ENCODE measurements around the gene EID3. TPM values are rescaled to one million over a fixed set of nuclear protein-coding genes. Genes with fewer than 3 reads are reported as not detected.
"Not testable (repeated sequence)": the region's sequence is repeated elsewhere in the genome, so short reads cannot be mapped to it uniquely, and the experiment has no call there.

Gene EID3
- total and polyA plus RNA-seq, 2 experiments from 2014 or later, result 3.3 to 3.4 TPM

GRCh38 chr12:104263026-104263425 is 40.5 kb upstream of the EID3 start (continued):
- TF ChIP-seq ZNF462 (CRISPR knock-in tag; IDR thresholded peaks at IDR 0.05), result no peak
- no peak for TF ChIP-seq ZNF331 (CRISPR knock-in tag; IDR thresholded peaks at IDR 0.05; ENCODE audit: low read depth)
- TF ChIP-seq CREB1 (CRISPR knock-in tag; IDR thresholded peaks at IDR 0.05; ENCODE audit: low read depth), result no peak
- TF ChIP-seq POLR2AphosphoS5 (IDR thresholded peaks at IDR 0.05; ENCODE audit: low read depth), result no peak
- TF ChIP-seq NANOG (IDR thresholded peaks at IDR 0.05; ENCODE audit: borderline replicate concordance), result no peak

- peak overlapping the region; percentile 17; the same call in 1 of the 2 replicates for H3K27ac Mint-ChIP-seq
- Histone ChIP-seq H3K4me3 (no peak overlapping the region), H3K36me3 (ENCODE audit: insufficient read depth) (no peaks in the 10 kb centered on the region), H3K4me2 (no peak overlapping the region), H3K27me3 (ENCODE audit: insufficient read depth) (no peaks in the 10 kb centered on the region), H4K20me1 (replicated peaks; ENCODE audit: insufficient read depth) (no peaks in the 10 kb centered on the region), H2AFZ (peak overlapping the region; percentile 84; the same call in 1 of the 2 replicates), H3F3A (replicated peaks; ENCODE audit: low read depth) (no peaks in the 10 kb centered on the region), H3K79me2 (replicated peaks; ENCODE audit: insufficient read depth) (no peaks in the 10 kb centered on the region), H3K9me2 (ENCODE audit: insufficient read depth) (no peaks in the 10 kb centered on the region), H3K27ac (ENCODE audit: low read depth) (peak overlapping the region; percentile 35; the same call in 1 of the 2 replicates), H3K4me1 (ENCODE audit: insufficient read depth) (peaks cover 9% of the 10 kb centered on the region)
- no peaks in the 10 kb centered on the region for H3K9me3 Mint-ChIP-seq
- H3K36me3 Mint-ChIP-seq (ENCODE audit: low read depth), result no peaks in the 10 kb centered on the region
- TF ChIP-seq JUNB (IDR thresholded peaks at IDR 0.05; ENCODE audit: unreplicated experiment) (no peak), ZNF331 (CRISPR knock-in tag; IDR thresholded peaks at IDR 0.05; ENCODE audit: low read depth) (no peak), CREB1 (CRISPR knock-in tag; IDR thresholded peaks at IDR 0.05; ENCODE audit: low read depth) (no peak), EZH2 (IDR thresholded peaks at IDR 0.05; ENCODE audit: low read depth, unreplicated experiment) (no peak), ZNF114 (CRISPR knock-in tag; IDR thresholded peaks at IDR 0.05) (no peak)
- peaks cover 2% of the 10 kb centered on the region for H3K27me3 Mint-ChIP-seq (ENCODE audit: insufficient read depth, low read depth, poor library complexity)
- H3K4me1 Mint-ChIP-seq, result peaks cover 10% of the 10 kb centered on the region
- no peak for DNase-seq (ENCODE audit: low spot score)
- H3K4me3 Mint-ChIP-seq, result no peak overlapping the region
- peak; percentile 35; the same call in 2 of the 3 replicates for ATAC-seq
These were observed 39.8 kb upstream of the EID3 start for GRCh38 chr12:104263580-104264358.

- H3K4me2 ChIP-seq; H3K36me3 ChIP-seq (ENCODE audit: insufficient read depth); H3K4me1 ChIP-seq (ENCODE audit: insufficient read depth); H3K79me2 ChIP-seq (replicated peaks; ENCODE audit: insufficient read depth); H3K9me3 Mint-ChIP-seq; H3K4me1 Mint-ChIP-seq; H3K27me3 Mint-ChIP-seq (ENCODE audit: insufficient read depth, low read depth, poor library complexity); H3F3A ChIP-seq (replicated peaks; ENCODE audit: low read depth); H3K36me3 Mint-ChIP-seq (ENCODE audit: low read depth); H3K9me2 ChIP-seq (ENCODE audit: insufficient read depth); H3K27ac ChIP-seq (ENCODE audit: low read depth); H3K4me3 ChIP-seq; H3K27ac Mint-ChIP-seq; H3K27me3 ChIP-seq (ENCODE audit: insufficient read depth); ATAC-seq; DNase-seq (ENCODE audit: low spot score); H2AFZ ChIP-seq; H4K20me1 ChIP-seq (replicated peaks; ENCODE audit: insufficient read depth); H3K4me3 Mint-ChIP-seq: not testable (repeated sequence)
These were observed 38.1 kb upstream of the EID3 start for GRCh38 chr12:104265436-104265835.

Data from GM23338 (cell line).